Stimulated activated CD4-positive, alpha-beta T cell treated with anti-CD3 and anti-CD28 coated beads, Interleukin-2, amount 100 ng/mL, for 24 hours (primary cell): ENCODE measurements around the gene CDR2.
"Not testable (repeated sequence)": the region's sequence is repeated elsewhere in the genome, so short reads cannot be mapped to it uniquely, and the experiment has no call there.

ENCODE experiments used
- DNase-seq, 2 donors: peaks; one replicate each; pipeline ENCODE4 v3.0.0-alpha.2; 2020

Gene CDR2

DNA sequence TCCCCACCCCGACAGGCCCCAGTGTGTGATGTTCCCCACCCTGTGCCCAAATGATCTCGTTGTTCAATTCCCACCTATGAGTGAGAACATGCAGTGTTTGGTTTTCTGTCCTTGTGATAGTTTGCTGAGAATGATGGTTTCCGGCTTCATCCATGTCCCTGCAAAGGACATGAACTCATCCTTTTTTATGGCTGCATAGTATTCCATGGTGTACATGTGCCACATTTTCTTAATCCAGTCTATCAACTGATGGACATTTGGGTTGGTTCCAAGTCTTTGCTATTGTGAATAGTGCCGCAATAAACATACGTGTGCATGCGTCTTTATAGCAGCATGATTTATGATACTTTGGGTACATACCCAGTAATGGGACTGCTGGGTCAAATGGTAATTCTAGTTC lies 23.4 kb downstream of the CDR2 start:
- DNase-seq, result not testable (repeated sequence)

DNA sequence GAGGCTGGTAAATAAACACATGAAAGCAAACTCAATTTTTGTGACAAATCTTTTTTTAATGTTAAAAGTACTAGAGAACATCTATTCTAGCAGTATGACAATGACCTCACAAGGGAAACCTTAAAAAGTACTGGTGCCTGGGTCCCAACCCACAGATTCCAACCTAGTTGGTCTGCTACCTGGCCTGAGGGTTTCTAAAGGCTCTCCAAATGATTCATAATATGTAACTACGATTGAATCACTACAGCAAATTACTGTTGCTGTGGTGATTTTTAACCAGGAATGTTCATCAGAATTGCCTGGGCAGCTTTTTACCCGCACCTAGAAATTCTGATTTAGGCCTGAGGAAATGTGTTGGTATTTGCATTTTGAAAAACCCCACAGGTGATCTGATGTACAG lies 26.1 kb downstream of the CDR2 start:
- no peak for DNase-seq

DNA sequence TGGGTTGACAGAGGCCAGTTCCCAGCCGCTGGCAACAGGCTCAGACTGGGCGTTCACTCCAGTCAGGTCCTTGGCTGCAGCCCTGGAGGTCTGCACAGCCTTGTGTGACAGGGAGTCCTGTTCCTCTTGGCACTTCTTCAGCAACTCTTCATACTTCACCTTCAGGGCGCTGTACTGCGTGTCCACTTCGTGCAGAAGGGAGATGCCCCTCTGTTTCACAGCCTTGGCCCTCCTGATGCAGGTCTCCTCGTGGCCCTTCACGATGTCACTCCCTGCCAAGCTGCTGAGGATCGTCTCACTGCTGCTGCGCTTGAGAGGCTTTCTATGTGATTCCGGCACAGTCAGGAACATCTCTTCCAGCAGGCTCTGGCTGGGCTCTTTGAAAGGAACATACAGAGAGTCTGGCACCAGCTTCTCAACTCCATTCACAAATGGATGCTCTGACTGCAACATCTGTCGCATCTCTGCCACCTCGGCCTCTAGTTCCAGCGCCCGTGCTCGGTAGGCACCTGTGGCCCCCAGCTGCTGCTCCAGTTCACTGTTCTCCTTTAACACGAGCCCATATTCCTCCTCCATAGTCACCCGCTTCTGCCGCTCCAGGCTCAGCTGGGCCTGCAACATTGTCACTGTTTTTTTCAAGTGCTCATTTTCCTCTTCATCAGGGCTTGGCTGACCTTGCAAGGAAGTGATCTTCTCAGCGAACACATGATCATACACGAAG lies 27.2 kb downstream of the CDR2 start:
- no peak for DNase-seq

DNA sequence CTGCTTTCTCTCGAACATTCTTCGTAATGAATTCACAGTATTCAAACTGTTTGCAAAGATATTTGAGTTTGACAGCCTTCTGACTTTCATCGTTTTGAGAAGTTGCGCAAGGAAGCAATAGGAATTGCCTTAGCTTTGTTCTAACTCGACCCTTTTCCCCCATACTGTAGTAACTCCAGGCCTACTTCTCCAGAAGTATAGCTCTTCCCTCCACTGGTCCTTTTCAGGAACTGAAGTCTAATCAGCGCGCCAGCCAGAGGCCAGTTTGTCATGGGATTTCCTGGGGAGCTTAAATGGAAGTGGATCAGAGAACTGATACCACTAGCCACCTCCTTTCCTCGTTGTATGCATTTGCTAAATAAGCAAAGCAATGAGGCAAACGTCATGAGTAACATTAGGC lies 27.9 kb downstream of the CDR2 start:
- DNase-seq, result no peak

DNA sequence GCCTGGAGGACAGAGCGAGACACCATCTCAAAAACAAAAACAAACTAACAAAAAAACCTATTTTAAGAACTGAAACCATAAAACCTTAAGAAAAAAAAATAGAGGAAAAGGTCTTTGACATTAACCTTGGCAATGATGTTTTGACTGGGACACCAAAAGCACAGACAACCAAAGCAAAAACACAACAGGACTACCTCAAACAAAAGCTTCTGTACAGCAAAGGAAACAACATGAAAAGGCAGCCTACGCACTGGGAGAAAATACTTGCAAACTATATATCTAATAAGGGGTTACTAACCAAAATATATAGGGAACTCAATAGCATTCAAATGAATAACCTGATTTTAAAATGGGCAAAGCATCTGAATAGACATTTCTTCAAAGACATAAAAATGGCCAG lies 32.3 kb downstream of the CDR2 start:
- no peak for DNase-seq

DNA sequence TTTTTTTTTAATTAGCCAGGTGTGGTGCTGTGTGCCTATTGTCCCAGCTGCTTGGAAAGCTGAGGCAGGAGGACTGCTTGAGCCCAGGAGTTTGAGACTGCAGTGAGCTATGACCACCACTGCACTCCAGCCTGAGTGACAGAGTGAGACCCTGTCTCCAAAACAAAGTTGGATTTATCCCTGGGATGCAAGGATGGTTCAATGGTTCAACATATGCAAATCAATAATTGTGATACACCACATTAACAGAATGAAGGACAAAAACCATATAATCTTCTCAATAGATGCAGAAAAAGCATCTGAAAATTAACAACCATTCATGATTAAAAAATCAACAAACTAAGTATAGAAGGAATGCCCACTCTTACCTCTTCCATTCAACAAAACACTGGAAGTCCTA lies 33.5 kb downstream of the CDR2 start:
- no peak for DNase-seq

DNA sequence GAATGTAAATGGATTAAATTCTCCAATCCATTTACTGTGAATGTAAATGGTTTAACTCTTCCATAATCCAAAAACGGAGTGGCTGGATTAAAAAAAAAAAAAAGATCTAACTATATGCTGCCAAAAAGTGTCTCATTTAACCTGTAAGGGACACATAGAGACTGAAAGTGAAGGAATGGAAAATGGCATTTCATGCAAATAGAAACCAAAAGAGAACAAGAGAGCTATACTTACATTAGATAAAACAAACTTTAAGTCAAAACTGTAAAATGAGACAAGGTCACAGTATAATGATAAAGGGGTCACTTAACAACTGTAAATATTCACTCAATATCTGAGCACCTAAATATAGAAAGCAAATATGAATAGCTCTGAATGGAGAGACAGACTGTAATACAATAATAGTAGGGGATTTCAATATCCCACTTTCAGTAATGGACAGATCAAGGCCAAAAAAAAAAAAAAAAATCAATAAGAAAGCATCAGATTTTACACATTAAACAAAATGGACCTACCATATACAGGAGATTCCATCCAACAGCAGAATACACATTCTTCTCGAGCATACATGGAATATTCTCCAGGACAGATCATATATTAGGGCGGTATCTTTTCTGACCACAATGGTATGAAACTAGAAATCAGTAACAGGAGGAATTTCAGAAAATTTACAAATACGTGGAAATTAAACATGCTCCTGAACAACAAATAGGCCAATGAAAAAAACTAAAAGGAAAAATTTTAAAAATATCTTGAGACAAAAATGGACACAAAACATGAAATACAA lies 36.4 kb downstream of the CDR2 start:
- DNase-seq, result no peak

DNA sequence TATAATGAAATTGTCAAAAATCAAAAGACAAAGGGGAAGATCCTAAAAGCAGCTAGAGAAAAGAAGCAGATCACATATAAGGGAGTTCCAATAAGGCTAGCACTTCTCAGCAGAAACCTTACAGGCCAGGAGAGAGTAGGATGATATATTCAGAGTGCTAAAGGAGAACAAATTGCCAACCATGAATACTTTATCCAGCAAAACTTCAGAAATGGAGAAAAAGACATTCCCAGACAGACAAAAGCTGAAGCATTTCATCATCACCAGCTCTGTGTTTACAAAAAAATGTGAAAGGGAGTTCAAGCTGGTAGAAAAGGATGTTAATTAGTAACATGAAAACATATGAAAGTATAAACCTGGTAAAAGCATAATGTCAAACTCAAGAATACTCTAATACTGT lies 37.4 kb downstream of the CDR2 start:
- no peak for DNase-seq

DNA sequence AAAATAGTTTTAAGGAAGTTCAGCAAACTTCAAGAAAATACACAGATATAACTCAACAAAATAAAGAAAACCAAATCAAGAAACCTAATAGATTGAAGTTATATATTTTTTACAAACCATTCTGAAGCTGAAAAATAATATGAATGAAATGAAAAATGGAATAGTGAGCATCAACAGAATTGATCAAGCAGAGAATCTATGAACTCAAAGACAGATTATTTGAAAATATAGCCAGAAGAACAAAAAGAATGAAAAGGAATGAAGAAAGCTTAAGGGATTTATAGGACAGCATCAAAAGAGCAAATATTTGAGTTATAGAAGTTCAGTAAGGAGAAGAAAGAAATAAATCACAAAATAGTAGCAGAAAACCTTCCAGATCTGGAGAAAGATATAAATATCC lies 37.8 kb downstream of the CDR2 start:
- no peak for DNase-seq

DNA sequence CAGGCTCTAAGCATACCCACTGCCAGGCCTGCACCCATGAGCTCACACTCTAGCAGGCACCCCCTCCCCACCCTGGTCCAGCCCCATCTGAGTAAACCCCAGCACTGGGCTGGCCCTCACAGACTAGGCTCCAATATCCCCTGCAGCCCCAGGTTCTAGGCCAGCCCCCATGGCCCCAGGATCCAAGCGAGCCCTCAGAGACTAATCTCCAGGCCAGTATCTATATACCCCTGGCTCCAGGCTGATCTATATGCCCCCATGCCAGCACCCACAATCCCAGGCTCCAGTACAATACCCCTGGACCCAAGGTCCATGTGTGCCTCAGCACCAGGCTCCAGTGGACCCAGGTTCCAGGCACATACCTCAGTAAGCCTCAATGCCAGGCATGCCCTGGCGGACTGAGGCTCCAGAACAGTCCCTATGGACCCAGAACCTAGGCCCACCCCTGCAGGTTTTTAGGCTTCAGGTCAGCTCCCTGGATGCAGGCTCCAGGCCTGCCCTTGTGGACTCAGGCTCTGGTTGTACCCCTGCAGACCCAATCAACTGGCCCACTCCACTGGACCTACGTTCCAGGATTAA lies 38.7 kb downstream of the CDR2 start:
- DNase-seq, result no peak

DNA sequence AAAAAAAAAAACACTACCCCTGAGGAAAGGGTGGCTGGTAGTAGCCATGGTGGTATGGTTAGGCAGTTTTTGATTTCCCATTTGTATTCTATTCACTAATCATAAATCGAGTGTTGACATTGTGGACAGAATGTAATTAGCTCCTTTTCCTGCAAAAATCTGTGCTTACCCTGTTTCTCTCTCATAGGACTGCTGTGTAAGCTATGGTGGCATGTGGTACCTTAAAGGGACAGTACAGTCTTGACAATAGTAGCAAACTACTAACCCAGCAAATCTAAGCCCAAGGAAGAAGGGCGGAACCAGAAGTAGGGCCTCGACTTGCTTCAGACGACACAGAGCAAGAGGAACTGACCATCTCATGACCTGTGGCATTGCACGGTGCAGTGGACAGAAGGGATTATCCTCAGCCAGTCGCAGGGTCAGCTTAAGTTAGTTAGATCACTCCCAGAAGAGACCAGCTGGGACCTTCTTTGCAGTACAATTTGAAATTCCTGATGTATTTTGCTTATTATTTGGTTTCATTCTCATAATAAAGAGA lies 40.9 kb downstream of the CDR2 start:
- DNase-seq, result no peak

DNA sequence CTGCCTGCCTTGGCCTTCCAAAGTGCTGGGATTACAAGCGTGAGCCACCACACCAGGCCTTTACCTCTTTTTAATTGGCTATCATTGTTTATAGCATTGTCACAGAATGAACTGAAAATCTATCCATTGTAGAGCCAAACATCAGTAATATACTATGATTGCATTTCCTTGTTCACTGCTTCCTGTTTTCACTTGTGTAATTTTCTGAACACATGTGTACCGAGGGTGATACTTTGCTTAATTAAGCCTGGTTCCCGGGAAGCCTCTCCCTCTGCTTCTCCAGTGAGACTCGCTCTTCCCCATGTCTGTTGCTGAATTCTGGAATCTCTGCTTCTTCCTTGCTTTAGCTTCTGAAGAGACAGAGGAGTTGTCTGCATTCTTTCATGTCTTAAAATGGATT lies 44.1 kb downstream of the CDR2 start:
- no peak for DNase-seq

DNA sequence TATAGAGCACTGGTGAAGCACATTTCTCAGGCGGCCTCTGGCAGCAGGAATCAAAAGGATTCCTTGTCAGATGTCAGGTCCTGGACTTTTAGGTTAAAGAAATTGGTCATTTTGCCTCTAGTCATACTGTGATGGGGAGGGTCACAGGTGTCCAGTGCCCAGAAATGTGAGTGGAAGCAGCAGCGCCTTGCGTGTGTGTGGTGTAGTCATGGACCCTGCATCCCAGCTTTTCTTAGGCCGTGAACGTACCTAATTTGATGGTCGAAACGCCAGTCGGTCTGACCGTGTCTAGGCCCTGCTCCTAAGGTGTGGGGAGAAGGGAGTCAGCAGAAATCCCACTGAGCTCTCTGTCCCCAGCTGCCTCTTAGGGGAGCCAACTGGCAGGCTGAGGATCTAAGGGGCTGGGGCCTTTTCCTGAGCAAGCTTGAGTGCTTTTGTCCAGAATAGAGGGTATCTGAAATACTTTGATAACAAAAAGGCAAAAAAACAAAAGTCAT lies 45.2 kb downstream of the CDR2 start:
- no peak for DNase-seq

DNA sequence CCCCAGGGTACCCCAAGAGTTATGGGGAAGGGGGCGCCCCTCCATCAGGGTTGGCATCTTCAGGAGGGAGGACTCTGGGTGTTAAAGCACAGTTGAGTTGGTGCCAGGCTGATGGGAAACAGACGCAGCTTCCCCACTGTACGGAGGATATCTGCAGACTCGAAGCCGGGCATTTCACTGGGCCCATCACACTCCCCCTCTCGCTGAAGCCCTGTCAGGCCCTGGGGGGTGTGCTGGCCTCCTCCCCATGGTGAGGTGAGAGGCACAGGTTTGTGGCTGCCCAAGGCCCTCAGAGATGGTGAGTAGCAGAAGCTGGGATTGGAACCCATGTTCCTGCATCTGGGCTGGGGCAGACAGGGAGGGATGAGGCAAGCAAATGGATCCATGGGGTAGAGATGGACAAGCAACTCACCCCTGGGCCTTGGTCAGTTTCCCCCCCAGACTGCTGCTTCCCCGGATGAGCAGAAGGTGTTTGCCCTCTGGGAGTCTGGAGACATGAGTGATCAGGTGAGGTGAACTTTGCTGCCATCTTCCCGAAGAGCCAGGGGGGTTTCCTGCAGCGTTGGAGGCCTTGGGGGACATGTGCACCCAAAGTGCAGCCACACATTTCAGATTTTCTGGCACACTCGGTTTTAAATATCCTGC lies 46.2 kb downstream of the CDR2 start:
- DNase-seq, result no peak

DNA sequence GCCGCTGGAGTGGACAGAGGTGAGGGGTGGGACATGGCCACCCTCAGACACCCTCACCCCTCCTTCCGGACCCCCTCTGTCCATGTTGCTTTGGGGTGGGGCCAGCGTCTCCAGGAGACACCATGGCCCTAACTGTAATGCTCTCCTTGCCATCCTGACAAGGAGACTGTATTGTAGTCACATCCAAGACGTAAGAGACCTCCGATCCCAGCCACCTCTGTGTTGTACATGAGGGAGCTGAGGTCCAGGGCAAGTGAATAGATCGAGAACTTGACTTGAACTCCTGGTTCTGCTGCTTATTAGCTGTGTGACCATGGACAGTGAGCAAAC lies 47.0 kb downstream of the CDR2 start:
- no peak for DNase-seq

DNA sequence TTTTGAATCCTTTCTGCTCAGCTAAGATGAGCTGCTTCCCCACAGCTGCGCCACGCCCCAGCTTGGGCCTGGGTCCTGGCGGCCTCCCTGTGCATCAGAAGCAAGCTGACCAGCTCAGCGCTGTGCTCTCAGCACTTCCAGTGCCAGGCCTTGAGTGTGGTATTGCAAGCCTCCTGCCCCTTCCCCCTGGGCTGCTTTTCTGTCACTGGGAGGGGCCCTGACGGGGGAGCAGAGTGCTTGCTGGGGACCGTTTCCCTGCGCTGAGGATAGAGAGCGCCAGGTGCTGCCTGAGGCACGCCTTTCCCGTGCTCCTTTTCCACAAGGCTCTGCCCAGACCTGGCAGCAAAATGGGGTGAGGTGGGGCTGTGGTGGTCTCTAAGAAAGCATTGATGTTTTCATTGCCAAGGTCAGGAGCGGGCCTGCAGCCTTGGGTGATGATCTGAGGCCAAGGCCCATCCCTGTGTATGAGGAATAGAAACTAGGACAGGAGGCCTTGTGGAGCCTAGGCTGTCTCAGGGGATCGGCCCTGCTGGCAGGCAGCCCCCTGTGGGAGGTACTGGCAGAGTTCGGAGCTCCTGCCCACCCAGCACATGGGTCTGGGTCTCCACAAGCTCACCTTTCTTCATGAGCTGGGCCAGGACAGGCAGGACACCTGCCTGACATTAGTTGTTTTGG lies 47.5 kb downstream of the CDR2 start:
- no peak for DNase-seq

DNA sequence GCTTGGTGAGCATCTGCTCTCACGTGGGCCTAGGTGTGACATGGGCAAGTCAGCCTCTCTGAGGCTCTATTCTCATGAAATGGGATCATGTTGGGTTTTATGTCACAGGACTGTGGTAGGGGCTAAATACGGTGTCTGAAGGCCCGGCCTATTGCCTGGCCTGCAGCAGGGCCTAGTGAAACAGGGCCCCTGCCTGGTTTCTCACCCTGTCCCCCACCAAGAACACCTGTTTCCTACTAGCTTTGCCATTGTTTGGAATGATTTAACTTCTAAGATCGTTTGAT lies 48.1 kb downstream of the CDR2 start:
- DNase-seq, result no peak

DNA sequence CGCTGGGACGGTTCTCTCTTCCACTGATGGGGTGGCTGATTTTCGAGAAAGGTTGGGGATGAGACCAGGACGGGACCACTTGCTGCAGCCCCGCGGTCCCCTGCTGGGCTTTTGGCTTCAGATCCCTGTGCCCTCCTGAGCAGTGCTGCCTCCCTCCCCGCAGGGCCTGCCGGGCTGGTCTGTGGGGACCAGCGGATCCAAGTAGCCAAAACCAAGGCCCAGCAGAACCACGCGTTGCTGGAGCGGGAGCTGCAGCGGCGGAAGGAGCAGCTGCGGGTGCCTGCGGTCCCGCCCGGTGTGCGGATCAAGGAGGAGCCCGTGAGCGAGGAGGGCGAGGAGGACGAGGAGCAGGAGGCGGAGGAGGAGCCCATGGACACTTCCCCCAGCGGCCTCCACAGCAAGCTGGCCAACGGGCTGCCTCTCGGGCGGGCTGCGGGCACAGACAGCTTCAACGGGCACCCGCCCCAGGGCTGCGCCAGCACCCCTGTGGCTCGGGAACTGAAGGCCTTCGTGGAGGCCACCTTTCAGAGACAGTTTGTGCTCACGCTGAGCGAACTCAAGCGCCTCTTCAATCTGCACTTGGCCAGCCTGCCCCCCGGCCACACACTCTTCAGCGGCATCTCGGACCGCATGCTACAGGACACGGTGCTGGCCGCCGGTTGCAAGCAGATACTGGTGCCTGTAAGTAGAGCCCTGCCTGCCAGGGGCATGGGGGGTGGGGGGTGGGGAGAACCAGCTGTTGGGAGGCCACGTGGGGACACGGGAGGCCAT lies 48.6 kb downstream of the CDR2 start:
- DNase-seq, result no peak

DNA sequence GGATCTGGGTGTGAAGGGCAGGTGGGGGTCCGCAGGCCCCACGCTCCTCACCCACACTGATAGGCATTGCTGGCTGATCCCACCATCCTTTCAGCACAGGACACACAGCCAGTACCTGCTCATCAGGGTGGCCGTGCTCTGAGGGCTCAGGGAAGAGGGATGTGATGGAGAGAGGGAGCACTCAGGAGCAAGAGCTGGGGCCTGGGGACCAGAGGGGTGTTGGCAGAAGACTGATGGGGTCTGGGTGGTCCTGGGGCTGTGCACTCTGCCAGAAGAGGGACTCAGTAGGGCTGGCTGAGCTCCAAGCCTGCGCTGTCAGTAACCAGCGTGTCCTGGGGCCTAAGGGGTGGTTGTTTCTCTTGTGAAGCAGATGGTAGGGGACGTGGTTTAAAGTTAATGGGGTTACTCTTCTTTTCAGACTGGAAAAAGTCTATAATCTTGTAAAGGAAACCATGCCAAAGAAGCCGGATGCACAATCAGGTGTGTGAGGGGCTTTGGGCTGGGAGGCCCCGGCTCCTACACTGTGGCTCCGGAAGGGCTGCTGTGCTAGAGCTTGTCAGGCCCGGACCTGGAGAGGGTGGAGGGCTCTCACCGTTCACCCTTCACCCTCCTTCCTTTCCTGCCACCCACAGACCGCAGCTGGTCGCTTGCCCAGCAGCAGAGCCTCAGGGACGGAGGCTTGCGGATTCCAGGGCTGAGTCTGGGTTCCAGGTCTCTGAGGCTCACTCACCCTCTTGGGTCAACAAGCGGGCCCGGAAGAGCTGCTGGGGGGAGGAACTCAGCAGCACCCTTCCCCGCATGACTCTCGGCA lies 49.4 kb downstream of the CDR2 start:
- DNase-seq, result no peak

DNA sequence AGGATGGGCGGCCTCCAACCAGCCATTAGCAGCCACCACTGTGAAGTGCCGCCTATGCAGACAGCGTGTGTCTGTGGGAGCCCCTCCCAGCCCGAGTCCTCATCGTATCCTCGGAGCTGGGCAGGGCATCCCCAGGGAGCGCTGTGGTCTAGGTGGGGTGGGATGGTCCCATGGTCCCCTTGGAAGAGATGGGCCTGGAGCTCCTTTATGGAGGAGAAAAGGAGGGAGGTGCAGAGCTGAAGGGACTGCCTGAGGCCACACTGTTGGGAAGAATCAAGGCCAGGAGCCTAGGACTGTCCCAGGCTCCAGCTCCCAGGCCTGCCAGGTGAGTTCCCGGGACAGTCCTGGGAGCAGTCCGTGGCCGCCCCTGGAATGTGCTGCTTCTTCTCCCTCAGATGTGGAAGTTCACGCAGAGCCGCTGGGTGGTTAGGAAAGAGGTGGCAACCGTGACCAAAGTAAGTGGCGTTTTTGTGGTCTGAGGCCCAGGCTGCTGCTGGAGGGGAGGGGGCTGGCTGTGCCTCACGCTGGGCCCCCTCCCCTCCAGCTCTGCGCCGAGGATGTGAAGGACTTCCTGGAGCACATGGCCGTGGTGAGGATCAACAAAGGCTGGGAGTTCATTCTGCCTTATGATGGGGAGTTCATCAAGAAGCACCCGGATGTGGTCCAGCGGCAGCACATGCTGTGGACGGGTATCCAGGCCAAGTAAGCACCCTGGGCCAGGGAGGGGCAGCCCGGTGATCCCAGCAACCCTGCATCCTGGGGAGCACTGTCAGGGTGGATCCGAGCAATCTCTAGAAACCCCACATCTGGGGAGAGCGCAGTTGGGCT lies 50.2 kb downstream of the CDR2 start:
- no peak for DNase-seq
